ENCODE data around the gene CNTROB. TPM values are rescaled to one million over a fixed set of nuclear protein-coding genes. Genes with fewer than 3 reads are reported as not detected.

The CNTROB gene
- total and polyA plus RNA-seq, 10 of the 15 experiments (the other 5 are each of a cell fraction or from before 2014, with no cell fraction given), result 2.0 to 36.2 (median 28.2) TPM

GRCh38 chr17:7887038-7887481, 44.9 kb upstream of the CNTROB start:
- POLR2A ChIA-PET, result no interaction called here
- TF ChIP-seq ZBTB40 (IDR thresholded peaks at IDR 0.05; ENCODE audit: borderline replicate concordance) (no peak), CREM (IDR thresholded peaks at IDR 0.05; ENCODE audit: low read depth) (no peak), LARP7 (IDR thresholded peaks at IDR 0.05) (no peak), CTCF (IDR thresholded peaks at IDR 0.05 in 2 of 3, conservative IDR thresholded peaks at IDR 0.05 in 1 of 3; ENCODE audit: control insufficient read depth in 2 of 3, extremely low read depth in 1 of 3, insufficient read depth in 1 of 3, low read depth in 3 of 3, low read length in 3 of 3) (0 out of 6 replicates have a peak, but pooled peaks of 1 of the 3 experiments have one; percentile 4), IKZF2 (IDR thresholded peaks at IDR 0.05) (no peak), EED (IDR thresholded peaks at IDR 0.05; ENCODE audit: low read depth) (no peak), MEF2B (IDR thresholded peaks at IDR 0.05; ENCODE audit: partially characterized antibody, poor library complexity, severe bottlenecking) (no peak), SREBF2 (IDR thresholded peaks at IDR 0.05; ENCODE audit: low read length) (no peak), YY1 (IDR thresholded peaks at IDR 0.05; ENCODE audit: low read depth, low read length) (no peak), SP1 (IDR thresholded peaks at IDR 0.05; ENCODE audit: low read depth, low read length) (no peak), MLLT1 (IDR thresholded peaks at IDR 0.05) (peak; percentile 35; the same call in 1 of the 2 replicates), WRNIP1 (IDR thresholded peaks at IDR 0.05; ENCODE audit: borderline replicate concordance, low read depth, low read length) (no peak)
- TF ChIP-seq, protein P1, sequence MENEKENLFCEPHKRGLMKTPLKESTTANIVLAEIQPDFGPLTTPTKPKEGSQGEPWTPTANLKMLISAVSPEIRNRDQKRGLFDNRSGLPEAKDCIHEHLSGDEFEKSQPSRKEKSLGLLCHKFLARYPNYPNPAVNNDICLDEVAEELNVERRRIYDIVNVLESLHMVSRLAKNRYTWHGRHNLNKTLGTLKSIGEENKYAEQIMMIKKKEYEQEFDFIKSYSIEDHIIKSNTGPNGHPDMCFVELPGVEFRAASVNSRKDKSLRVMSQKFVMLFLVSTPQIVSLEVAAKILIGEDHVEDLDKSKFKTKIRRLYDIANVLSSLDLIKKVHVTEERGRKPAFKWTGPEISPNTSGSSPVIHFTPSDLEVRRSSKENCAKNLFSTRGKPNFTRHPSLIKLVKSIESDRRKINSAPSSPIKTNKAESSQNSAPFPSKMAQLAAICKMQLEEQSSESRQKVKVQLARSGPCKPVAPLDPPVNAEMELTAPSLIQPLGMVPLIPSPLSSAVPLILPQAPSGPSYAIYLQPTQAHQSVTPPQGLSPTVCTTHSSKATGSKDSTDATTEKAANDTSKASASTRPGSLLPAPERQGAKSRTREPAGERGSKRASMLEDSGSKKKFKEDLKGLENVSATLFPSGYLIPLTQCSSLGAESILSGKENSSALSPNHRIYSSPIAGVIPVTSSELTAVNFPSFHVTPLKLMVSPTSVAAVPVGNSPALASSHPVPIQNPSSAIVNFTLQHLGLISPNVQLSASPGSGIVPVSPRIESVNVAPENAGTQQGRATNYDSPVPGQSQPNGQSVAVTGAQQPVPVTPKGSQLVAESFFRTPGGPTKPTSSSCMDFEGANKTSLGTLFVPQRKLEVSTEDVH (IDR thresholded peaks at IDR 0.05; ENCODE audit: low read depth, partially characterized antibody), result peak; percentile 54

More at GRCh38 chr17:7887038-7887481, 44.9 kb upstream of the CNTROB start:
- H3K4me1 ChIP-seq (ENCODE audit: control insufficient read depth, insufficient read depth, low read length), result peaks cover 8% of the 10 kb centered on the region
- FAIRE-seq (no peak), DNase-seq (ENCODE audit: low read depth, low spot score) (no peak), ATAC-seq (no peak)
- ChIA-PET RAD21 (ENCODE audit: unreplicated experiment) (no interaction called here), SMC1A (ENCODE audit: uncharacterized antibody, unreplicated experiment) (no interaction called here), CTCF (interaction anchor here (1.7 kb wide), 1 partner anchor 25 kb away, joined by 4 read pairs; no protein-coding TSS in a partner anchor)
- peak overlapping the region; percentile 41 for H2AFZ ChIP-seq (ENCODE audit: control insufficient read depth, low read depth, low read length)
- TSS peak; percentile 62 for BruUV-seq (replicated peaks)
- H3K9me3 ChIP-seq (replicated peaks; ENCODE audit: control insufficient read depth, insufficient read depth, low read length), result no peaks in the 10 kb centered on the region
- H3K36me3 ChIP-seq (ENCODE audit: control insufficient read depth in 2 of 2, insufficient read depth in 2 of 2, low read length in 1 of 2), result peaks cover 7% of the 10 kb centered on the region in 2 experiments; a peak in 3 of 4 replicates
- intact Hi-C loops (cut with micrococcal nuclease; ENCODE audit: unreplicated experiment) (no loop called here), in situ Hi-C loops (cut with MboI) (no loop called here)
- peaks cover 45% of the 10 kb centered on the region for H3K79me2 ChIP-seq (ENCODE audit: control insufficient read depth, insufficient read depth, low read length)
- 3% methylated on average over 8 of the region's 8 CpGs for WGBS (ENCODE audit: insufficient coverage, insufficient replicate concordance, low lambda C conversion rate, missing lambda C conversion rate)
- H3K4me2 ChIP-seq (ENCODE audit: control insufficient read depth, insufficient read depth), result peak overlapping the region; percentile 96
- H3K27ac ChIP-seq (ENCODE audit: control insufficient read depth, insufficient read depth), result peak overlapping the region; percentile 91
- peak overlapping the region; percentile 88 for H3K4me3 ChIP-seq
- H4K20me1 ChIP-seq (ENCODE audit: control insufficient read depth, insufficient read depth), result no peaks in the 10 kb centered on the region
- H3K9ac ChIP-seq (ENCODE audit: control insufficient read depth, insufficient read depth, low read length), result peak overlapping the region; percentile 87
- H3K27me3 ChIP-seq (replicated peaks in 1 of 2; ENCODE audit: control insufficient read depth in 2 of 2, insufficient read depth in 2 of 2, low read length in 1 of 2), result no peaks in the 10 kb centered on the region
